Measurements from ENCODE around the gene PCAT7. TPM values are rescaled to one million over a fixed set of nuclear protein-coding genes. Genes with fewer than 3 reads are reported as not detected.
"Not testable (repeated sequence)": the region's sequence is repeated elsewhere in the genome, so short reads cannot be mapped to it uniquely, and the experiment has no call there.

The PCAT7 gene
- total and polyA plus RNA-seq, 2 experiments from 2014 or later, result 4.0 to 5.5 TPM

DNA sequence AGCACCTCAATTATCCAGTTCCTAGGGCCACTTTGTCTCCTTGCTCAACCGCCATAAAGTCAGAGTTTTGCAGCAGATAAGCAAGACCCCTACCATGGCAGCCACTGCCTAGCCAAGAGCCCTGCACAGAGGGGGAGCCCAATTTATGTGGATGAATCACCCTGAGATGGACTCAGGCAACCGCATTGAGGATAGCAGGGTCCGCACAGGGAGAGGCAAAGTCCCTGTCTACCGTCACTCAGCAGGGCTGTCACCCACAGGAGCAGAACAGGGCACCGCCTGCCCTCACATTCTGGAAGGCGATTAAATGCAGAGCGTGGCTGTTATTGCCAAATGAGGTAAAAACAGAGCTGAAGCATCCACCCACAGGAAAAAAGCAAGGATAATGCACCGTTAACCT, 37.0 kb downstream of the PCAT7 start (continued):
- TF ChIP-seq, protein P1, sequence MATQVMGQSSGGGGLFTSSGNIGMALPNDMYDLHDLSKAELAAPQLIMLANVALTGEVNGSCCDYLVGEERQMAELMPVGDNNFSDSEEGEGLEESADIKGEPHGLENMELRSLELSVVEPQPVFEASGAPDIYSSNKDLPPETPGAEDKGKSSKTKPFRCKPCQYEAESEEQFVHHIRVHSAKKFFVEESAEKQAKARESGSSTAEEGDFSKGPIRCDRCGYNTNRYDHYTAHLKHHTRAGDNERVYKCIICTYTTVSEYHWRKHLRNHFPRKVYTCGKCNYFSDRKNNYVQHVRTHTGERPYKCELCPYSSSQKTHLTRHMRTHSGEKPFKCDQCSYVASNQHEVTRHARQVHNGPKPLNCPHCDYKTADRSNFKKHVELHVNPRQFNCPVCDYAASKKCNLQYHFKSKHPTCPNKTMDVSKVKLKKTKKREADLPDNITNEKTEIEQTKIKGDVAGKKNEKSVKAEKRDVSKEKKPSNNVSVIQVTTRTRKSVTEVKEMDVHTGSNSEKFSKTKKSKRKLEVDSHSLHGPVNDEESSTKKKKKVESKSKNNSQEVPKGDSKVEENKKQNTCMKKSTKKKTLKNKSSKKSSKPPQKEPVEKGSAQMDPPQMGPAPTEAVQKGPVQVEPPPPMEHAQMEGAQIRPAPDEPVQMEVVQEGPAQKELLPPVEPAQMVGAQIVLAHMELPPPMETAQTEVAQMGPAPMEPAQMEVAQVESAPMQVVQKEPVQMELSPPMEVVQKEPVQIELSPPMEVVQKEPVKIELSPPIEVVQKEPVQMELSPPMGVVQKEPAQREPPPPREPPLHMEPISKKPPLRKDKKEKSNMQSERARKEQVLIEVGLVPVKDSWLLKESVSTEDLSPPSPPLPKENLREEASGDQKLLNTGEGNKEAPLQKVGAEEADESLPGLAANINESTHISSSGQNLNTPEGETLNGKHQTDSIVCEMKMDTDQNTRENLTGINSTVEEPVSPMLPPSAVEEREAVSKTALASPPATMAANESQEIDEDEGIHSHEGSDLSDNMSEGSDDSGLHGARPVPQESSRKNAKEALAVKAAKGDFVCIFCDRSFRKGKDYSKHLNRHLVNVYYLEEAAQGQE (IDR thresholded peaks at IDR 0.05; ENCODE audit: unreplicated experiment), result no peak
- TF ChIP-seq EZH2 (IDR thresholded peaks at IDR 0.05; ENCODE audit: low read depth, unreplicated experiment) (no peak), JUNB (IDR thresholded peaks at IDR 0.05; ENCODE audit: unreplicated experiment) (no peak), NANOG (IDR thresholded peaks at IDR 0.05; ENCODE audit: borderline replicate concordance) (no peak), CREB1 (CRISPR knock-in tag; IDR thresholded peaks at IDR 0.05; ENCODE audit: low read depth) (no peak), STAT1 (IDR thresholded peaks at IDR 0.05; ENCODE audit: unreplicated experiment) (no peak), ZNF114 (CRISPR knock-in tag; IDR thresholded peaks at IDR 0.05) (no peak), EZH2phosphoT487 (IDR thresholded peaks at IDR 0.05; ENCODE audit: unreplicated experiment) (no peak)
- TF ChIP-seq, protein P2, sequence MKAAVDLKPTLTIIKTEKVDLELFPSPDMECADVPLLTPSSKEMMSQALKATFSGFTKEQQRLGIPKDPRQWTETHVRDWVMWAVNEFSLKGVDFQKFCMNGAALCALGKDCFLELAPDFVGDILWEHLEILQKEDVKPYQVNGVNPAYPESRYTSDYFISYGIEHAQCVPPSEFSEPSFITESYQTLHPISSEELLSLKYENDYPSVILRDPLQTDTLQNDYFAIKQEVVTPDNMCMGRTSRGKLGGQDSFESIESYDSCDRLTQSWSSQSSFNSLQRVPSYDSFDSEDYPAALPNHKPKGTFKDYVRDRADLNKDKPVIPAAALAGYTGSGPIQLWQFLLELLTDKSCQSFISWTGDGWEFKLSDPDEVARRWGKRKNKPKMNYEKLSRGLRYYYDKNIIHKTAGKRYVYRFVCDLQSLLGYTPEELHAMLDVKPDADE (IDR thresholded peaks at IDR 0.05), result no peak
- TF ChIP-seq, protein P3, sequence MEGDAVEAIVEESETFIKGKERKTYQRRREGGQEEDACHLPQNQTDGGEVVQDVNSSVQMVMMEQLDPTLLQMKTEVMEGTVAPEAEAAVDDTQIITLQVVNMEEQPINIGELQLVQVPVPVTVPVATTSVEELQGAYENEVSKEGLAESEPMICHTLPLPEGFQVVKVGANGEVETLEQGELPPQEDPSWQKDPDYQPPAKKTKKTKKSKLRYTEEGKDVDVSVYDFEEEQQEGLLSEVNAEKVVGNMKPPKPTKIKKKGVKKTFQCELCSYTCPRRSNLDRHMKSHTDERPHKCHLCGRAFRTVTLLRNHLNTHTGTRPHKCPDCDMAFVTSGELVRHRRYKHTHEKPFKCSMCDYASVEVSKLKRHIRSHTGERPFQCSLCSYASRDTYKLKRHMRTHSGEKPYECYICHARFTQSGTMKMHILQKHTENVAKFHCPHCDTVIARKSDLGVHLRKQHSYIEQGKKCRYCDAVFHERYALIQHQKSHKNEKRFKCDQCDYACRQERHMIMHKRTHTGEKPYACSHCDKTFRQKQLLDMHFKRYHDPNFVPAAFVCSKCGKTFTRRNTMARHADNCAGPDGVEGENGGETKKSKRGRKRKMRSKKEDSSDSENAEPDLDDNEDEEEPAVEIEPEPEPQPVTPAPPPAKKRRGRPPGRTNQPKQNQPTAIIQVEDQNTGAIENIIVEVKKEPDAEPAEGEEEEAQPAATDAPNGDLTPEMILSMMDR (conservative IDR thresholded peaks at IDR 0.05; ENCODE audit: low read depth in 2 of 2), result no peak

DNA sequence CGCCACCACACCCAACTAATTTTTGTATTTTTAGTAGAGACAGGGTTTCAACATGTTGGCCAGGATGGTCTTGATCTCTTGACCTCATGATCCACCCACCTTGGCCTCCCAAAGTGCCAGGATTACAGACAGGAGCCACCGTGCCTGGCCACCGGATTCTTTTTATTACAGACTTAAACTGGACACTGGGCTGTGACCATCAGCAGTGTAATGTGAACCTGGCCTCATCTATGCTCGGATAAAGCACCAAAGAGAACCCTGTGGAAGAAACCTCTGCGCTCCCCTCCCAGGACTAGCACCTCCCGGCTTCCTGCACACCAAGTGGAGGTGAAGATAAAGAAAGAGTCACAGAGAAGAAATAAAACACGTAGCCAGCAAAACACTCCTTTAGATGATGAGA, 37.8 kb downstream of the PCAT7 start:
- not testable (repeated sequence) for H3F3A ChIP-seq (replicated peaks; ENCODE audit: low read depth); H3K9me2 ChIP-seq (ENCODE audit: insufficient read depth); H3K27me3 Mint-ChIP-seq (ENCODE audit: insufficient read depth, low read depth, poor library complexity); H3K4me1 ChIP-seq (ENCODE audit: insufficient read depth); H3K4me2 ChIP-seq; H3K9me3 Mint-ChIP-seq; H3K36me3 ChIP-seq (ENCODE audit: insufficient read depth); H3K79me2 ChIP-seq (replicated peaks; ENCODE audit: insufficient read depth); H3K36me3 Mint-ChIP-seq (ENCODE audit: low read depth); H3K4me3 ChIP-seq; ATAC-seq; H3K27ac Mint-ChIP-seq; H4K20me1 ChIP-seq (replicated peaks; ENCODE audit: insufficient read depth); H3K4me3 Mint-ChIP-seq; H3K27ac ChIP-seq (ENCODE audit: low read depth); H2AFZ ChIP-seq; H3K4me1 Mint-ChIP-seq; DNase-seq (ENCODE audit: low spot score); H3K27me3 ChIP-seq (ENCODE audit: insufficient read depth)

Measured in GM23338 (cell line).